ENCODE measurements around the gene ARHGAP40.

- no peak for TF ChIP-seq YY1 (tag by site-specific recombination; IDR thresholded peaks at IDR 0.05)
- no peak for TF ChIP-seq CTCF (tag by site-specific recombination; IDR thresholded peaks at IDR 0.05)
- TF ChIP-seq ZNF544 (tag by site-specific recombination; IDR thresholded peaks at IDR 0.05) = no peak
- no peak for TF ChIP-seq ZNF433 (tag by site-specific recombination; IDR thresholded peaks at IDR 0.05; ENCODE audit: low read depth)
Measured at GRCh38 chr20:38685271-38685670, 83.7 kb downstream of the ARHGAP40 start.
